GM18868 (cell line): ENCODE data around the gene PRDM2.
"Not testable (repeated sequence)": the region's sequence is repeated elsewhere in the genome, so short reads cannot be mapped to it uniquely, and the experiment has no call there.

Source experiments
- ATAC-seq: cut with Tn5 transposase; IDR thresholded peaks from one replicate; pipeline ENCODE4 v1.9.1; 2021; ENCODE audit warnings: mild to moderate bottlenecking, moderate library complexity; ENCODE audit not compliant: unreplicated experiment

Gene PRDM2, protein sequence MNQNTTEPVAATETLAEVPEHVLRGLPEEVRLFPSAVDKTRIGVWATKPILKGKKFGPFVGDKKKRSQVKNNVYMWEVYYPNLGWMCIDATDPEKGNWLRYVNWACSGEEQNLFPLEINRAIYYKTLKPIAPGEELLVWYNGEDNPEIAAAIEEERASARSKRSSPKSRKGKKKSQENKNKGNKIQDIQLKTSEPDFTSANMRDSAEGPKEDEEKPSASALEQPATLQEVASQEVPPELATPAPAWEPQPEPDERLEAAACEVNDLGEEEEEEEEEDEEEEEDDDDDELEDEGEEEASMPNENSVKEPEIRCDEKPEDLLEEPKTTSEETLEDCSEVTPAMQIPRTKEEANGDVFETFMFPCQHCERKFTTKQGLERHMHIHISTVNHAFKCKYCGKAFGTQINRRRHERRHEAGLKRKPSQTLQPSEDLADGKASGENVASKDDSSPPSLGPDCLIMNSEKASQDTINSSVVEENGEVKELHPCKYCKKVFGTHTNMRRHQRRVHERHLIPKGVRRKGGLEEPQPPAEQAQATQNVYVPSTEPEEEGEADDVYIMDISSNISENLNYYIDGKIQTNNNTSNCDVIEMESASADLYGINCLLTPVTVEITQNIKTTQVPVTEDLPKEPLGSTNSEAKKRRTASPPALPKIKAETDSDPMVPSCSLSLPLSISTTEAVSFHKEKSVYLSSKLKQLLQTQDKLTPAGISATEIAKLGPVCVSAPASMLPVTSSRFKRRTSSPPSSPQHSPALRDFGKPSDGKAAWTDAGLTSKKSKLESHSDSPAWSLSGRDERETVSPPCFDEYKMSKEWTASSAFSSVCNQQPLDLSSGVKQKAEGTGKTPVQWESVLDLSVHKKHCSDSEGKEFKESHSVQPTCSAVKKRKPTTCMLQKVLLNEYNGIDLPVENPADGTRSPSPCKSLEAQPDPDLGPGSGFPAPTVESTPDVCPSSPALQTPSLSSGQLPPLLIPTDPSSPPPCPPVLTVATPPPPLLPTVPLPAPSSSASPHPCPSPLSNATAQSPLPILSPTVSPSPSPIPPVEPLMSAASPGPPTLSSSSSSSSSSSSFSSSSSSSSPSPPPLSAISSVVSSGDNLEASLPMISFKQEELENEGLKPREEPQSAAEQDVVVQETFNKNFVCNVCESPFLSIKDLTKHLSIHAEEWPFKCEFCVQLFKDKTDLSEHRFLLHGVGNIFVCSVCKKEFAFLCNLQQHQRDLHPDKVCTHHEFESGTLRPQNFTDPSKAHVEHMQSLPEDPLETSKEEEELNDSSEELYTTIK (N-terminal part only)

DNA sequence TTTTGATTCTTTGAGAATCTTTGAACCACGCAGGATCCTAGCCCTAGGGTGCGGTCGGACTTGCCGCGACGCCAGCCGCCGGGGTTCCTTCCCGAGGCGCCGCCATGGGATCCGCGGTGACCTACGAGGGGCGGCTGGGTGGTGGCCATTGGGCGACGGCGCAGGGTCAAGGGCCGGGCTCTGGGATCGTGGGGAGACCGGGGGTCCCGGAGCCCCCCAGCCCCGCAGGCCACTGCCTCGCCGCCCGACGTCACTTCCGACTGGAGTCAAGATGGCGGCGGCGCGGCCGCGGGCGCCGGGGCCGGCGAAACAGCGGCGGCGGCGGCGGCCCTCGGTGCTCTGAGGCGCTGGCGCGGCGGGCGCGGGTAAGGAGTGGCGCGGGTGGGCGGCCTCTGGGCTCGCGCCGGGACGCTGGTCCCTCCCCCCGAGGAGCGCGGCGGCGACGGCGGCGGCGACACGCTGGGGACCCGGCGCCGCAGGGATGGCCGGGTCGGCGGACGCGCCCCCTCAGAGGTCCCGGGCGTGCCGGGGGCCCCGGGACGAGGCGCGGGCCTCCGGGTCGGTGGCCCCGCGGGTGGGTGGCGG is at the start of gene PRDM2:
Gene PRDM2, plus strand, starts transcription at position 253 of the 585 bp plus-strand sequence. CDS start 15,418 bp downstream, outside the sequence.
- peak; percentile 28 for ATAC-seq

DNA sequence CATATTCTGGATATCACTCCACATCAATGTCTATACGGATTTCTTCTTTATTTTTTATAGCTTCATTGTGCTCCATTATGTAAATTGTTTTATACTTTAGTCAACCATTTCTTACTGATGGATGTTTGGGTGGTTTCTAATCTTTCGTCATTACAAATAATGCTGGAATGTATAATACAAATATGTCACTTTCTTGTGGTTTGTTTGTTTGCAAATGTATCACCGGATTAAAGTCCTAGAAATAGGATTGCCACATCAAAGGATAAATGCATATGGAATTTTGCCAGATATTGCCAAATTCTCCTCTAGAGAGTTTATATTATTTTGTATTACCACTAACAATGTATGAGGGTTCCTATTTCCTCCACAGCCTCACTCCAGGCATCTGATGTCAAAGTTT is 48.7 kb upstream of the PRDM2 start:
- ATAC-seq: no peak

DNA sequence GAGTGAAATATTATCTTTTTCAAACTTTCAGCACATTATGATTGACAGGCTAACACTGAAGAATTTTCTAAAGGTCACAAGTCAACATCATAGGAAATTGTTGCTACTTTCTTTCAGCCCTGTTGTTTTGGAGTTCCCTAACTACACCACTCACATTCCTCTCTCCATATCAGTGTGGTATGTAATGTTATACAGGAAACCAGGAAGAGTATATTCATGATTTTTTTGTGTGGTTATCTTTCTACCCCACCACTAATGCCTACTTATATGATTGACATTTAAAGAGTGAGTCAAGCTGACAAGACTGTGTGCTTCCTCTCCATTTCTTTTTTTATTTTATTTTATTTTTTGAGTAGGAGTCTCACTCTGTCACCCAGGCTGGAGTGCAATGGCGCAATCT is 47.8 kb upstream of the PRDM2 start:
- ATAC-seq: no peak

DNA sequence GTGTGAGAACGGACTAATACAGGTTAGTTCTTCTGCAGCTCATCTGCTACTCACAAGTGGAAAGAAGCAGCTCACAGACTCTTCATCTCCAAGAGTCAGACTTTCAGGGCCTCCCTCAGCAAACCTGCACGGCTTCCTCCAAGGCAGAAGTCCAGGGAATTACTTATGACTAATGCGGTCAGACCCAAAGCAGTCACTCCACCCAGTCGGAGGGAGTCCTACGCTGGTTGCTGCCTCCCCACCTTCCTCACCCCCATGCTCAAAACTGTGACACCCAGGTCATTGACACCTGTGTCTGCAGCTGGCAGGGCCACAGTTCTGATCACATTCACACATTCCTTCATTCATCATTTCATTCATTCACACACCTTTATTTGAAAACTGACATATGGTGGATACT is 38.4 kb upstream of the PRDM2 start:
- no peak for ATAC-seq

DNA sequence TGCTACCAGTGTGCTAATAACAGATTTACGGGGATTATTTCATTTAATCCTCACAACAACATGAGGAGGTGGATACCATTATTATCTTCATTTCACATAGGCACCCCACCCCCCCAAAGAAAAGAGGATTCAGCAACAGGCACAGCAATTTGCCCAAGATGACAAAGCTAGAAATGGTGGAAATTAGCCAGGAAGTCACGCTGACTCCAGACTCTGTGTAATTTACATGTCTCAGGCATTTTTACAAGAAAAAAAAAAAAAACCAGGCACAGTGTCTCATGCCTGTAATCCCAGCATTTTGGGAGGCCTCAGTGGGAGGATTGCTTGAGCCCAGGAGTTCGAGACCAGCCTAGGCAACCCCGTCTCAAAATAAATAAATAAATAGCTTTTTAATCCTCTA is 37.5 kb upstream of the PRDM2 start:
- ATAC-seq: no peak

DNA sequence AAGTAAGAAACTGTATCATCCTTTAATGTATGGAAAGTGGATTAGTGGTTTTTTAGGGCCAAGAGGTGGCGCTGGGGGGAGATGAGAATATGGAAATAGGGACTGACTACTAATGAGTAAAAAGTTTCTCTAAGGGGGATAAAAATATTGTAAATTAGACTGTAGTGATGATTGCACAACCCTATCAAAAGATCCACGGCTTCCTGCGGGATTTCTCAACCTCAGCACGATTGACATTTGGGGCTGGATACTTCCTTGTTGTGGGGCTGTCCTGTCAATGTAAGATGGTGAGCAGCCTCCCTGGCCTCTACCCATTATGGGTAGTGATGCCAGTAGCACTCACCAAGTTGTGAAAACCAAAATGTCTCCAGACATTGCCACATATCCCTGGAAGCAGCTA is 36.0 kb upstream of the PRDM2 start:
- ATAC-seq: no peak

DNA sequence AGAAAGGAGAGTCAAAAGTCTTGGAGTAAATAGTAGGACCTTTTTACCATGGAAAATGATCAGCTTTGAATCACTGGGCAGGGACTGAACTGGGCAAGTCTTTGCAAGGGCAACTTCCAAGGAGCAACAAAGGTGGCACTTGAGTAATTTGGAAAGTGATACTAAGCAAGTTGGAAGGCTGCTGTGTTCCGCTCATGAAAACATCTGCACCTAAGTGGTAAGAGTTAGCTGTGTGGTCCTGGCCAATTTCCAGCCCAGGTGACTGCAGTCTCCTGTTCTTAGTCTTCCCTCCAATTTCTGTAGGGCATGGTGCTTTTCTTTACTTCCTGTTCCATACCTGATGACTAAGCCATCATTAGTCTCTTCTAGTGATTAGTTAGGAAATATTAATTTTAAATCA is 35.5 kb upstream of the PRDM2 start:
- ATAC-seq: peak; percentile 46

DNA sequence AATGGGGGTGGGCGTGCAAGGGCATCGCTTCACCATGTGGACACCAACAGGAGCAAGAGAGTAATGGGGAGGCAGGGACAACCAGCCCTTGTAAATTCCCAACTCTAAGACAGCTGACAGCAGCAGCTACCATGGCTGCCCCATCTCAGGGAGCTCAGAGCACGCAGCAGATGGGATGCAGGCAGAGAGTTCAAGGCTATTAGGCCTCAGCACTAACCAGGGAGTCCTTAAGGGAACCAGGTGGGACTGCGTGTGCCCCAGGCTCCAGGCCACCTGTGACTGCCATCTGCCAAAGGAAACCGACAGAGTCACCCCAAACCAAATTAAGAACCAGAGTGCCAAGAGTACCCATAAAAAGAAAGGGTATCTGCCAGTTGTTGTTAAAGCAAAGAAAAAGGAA is 33.7 kb upstream of the PRDM2 start:
- ATAC-seq: no peak

DNA sequence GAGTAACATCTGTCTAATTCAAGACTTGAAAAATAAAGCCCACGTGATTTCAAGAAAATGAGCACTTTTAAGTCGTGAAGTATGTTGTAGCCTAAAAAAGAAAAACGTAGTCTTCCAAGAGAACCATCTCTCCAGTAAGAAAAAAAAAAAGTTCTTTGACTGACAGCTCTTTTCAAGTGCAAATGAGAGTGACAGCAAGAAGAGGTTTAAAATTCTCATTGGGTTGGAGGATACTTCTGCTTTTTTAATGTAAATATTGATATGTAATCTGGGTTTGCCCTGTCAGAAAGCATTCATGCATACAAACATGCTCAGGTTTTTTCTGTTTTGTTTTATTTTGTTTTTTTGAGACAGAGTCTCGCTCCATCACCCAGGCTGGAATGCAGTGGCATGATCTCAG is 32.3 kb upstream of the PRDM2 start:
- ATAC-seq: peak; percentile 45

DNA sequence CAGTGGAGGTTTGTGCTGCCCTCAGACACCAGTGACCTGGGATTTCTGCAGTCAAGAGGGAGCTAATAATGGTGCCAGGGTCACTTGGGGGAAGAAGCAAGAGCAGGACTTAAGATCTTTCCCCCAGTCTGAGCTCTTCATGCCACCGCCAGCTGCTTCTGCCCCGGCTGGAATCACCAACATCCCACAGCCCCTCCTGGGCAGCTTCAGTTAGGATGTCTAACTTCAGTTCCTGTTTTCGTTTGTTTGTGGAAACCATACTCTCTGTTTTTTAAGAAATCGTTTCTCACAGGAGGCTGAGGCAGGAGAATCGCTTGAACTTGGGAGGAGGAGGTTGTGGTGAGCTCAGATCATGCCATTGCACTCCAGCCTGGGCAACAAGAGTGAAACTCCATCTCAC is 25.6 kb upstream of the PRDM2 start:
- ATAC-seq: no peak

DNA sequence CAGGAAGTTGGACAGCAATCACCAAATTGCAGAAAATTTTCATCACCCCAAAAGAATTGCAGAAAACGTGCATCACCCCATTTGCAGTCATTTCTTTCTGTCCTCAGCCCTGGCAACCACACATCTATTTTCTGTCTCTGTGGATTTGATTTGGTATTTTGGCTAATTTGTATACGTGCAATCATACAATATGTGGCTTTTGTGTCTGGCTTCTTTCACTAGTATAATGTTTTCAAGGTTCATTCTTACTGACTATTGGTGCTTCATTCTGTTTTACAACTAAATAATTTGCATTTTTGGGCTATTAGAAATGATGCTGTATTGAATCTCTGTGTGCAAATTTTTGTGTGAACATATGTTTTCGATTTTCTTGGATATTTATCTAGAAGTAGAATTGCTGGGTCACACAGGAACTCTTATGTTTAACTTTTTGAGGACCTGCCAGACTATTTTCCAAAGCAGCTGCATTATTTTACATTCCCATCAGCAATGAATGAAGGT is 24.8 kb upstream of the PRDM2 start:
- no peak for ATAC-seq

DNA sequence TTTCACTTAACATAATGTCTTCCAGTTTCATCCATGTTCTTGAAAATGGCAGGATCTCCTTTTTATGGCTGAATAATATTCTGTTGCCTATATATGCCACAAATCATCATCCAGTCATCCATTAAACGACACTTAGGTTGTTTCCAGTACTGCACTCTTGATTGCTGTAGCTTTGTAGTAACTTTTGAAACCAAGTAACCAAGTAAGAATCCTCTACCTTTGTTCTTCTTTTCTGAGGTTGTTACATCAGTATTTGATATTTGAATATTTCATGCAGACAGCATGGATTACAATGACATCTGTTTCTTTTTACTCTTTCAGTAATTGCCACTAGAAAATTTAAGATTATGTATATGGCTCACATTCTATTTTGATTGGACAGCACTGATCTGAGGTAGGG is 22.1 kb upstream of the PRDM2 start:
- ATAC-seq: no peak

DNA sequence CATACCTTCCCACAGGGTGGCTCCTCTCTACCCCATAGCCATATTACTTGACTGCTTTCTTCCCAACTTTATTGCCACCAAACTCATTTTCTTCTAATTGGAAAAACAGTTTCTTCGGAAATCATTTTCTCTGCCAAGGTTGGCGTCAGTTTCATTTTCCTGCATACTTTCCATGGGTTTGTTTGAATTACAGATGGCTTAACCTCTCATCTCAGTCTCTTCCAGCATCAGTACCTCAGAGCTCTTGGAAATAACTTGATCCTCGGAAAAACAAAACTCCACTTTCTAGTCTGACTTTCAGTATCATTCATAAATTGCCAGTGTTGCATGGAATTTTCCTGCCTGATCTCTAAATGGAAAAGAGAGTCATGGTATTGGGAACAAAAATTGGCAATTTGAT is 20.3 kb upstream of the PRDM2 start:
- no peak for ATAC-seq

DNA sequence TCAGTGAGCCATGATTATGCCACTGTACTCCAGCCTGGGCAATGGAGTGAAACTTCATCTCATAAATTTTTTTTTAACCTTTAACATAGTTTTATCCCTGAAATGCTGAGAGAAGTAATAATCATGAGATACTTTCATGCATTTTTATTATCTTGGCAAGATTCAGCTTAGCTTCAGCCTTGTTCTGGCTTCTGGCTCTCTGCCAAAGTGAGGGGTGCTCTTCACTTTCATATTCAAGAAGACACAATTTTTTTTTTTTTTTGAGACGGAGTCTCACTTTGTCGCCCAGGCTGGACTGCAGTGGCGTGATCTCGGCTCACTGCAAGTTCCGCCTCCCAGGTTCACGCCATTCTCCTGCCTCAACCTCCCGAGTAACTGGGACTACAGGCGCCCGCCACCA is 19.4 kb upstream of the PRDM2 start:
- not testable (repeated sequence) for ATAC-seq

DNA sequence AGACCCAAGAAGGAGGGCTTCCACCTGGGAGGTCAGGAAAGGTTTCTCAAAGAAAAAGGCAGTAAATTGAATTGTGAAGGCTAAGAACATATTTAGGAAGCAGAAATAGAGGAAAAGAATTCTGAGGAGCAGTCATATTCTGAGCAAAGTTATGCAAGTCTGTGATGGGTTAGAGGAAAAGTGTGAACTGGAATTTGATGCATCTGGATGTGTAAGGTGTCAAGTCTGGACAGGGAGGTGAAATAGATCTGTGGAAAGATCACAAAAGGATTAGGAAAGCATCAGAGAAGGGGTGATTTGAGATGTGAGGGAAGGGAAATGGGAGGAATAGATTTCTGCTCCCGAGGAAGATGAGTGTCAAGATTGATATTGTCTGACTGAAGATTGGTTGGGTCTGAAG is 18.1 kb upstream of the PRDM2 start:
- ATAC-seq: no peak

DNA sequence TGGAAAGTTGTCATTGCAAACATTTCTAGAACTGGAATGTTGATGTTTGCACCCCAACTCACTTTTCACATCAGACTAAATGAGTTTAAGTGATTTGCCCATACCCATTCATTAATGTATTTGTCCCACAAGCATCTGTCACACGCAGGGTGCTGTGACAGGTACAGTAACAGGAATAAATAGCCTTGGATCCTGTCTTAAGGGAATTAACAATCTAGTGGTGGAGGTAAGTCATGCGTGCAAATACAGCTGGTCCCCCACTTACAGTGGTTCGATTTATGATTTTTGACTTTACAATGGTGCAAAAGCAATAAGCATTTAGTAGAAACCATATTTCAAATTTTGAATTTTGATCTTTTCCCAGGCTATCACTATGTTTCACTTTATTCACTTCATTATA is 17.5 kb upstream of the PRDM2 start:
- ATAC-seq: no peak

DNA sequence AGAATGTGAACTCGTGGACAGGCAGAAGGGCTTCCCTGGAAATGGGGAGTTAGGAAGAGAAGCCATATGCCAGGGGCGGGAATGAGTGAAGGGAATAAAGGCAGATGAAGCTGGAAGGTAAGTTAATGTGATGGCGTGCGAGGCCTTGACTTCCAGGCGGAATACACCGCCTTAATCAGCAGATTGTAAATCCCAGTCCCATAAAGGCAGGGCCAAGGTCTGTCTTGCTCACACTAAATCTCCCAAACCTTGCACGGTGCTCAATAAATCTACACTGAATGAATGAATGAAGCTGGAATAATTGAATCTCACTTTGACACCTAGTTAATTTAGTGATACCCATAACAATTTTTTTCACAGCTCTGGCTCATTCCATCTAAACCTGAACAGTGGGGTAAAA is 16.8 kb upstream of the PRDM2 start:
- ATAC-seq: no peak

DNA sequence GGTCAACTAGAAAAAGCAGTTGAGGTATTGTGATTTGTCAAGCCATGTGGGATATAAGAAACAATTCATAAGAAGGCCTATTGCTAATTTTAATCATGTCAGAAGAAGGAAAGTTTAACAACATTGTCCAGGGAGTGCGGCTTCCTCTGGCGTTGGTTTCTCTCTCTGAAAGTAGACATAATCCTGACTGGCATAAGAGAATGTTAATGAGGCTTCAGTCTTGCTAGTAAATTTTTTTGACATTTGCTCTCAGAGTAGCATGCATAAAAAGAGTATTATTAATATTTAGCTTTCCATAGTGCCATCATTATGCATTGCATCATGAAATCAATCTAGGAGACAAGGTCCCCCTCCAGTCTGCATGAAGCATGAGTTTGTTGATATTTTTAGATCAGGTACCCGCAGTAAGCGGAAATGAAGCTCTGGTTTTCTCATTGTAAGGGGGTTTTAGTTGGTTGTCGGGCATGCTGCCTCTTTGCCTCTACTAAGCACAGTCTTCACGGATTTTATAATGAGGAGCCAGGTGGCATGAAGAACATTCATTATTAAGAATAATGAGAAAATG is 12.8 kb upstream of the PRDM2 start:
- ATAC-seq: no peak

DNA sequence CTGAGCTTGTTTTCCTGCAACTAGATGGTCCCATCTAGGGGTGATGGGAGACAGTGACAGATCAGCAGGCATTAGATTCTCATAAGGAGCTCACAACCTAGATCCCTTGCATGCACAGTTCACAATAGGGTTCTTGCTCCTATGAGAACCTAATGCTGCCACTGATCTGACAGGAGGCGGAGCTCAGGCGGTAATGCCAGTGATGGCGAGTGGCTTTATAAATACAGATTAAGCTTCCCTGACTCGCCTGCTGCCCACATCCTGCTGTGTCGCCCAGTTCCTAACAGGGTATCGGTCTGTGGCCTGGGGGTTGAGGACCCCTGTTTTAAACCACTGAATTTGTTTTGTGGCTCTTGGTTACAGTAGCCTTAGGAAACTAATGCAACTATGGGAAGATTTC is 6.9 kb upstream of the PRDM2 start:
- ATAC-seq: not testable (repeated sequence)

DNA sequence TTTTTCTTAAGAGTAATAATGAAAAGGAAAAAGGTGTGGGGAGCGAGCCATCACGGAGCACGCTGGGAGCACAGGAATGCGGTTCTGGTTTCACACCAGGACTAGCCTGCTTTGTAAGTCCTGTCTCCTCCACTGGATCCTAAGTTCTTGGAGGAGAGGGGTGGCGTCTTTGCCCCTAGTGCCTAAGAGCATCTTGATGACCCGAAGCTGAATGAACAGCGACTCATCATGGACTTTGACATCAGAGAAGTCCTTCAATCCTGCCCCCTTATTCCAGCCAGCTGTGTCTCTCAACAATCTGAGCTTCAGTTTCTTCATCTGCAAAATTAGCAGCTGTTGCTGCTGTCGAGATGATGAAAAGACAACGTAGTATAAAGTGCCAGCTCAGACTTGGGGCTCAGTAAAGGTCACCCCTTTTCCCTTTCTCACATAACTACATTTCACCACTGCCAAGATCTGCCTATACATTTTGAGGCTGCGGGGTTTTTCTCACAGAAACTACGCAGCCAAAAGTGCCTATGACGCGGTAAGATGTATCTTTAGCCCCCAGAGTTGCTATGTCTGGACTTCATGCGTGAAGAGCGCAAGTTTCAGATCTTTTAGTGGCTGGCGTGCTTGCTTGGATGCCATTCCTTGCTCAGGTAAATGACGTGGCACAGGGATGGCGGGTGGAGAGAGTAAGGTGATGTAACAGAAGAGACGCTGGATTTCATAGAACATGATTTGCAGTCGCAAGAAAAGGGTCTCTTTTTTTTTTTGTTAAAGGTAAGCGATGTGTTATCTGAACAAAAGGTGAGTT is 4.9 kb upstream of the PRDM2 start:
- ATAC-seq: no peak
